Loucy (cell line): ENCODE results near the gene TAF10.

Experiments used
- H2AFZ ChIP-seq: fragments of 200-600 bp; sonication (generic); 2 replicates; pipeline ENCODE4 v1.6.0; 2016; ENCODE audit warnings: antibody characterized with exemption, mild to moderate bottlenecking, low read length, moderate library complexity
- H3F3A ChIP-seq: fragments of 200-600 bp; 2 replicates; pipeline ENCODE4 v1.6.0; 2016; ENCODE audit warnings: antibody characterized with exemption, low read depth, mild to moderate bottlenecking
- H3K27me3 ChIP-seq: fragments of 200-600 bp; sonication (generic); 2 replicates; pipeline ENCODE4 v1.6.1; 2014; ENCODE audit warnings: low read length, mild to moderate bottlenecking; ENCODE audit not compliant: insufficient read depth, poor library complexity, severe bottlenecking
- H3K36me3 ChIP-seq: fragments of 200-600 bp; sonication (generic); 2 replicates; pipeline ENCODE4 v1.6.1; 2016; ENCODE audit warnings: low read length; ENCODE audit not compliant: insufficient read depth
- H3K4me1 ChIP-seq: fragments of 200-600 bp; sonication (generic); 2 replicates; pipeline ENCODE4 v1.5.1; 2014; ENCODE audit warnings: low read length, mild to moderate bottlenecking; ENCODE audit not compliant: insufficient read depth, poor library complexity, severe bottlenecking
- H3K4me2 ChIP-seq: fragments of 200-600 bp; sonication (generic); 2 replicates; pipeline ENCODE4 v1.6.0; 2014; ENCODE audit warnings: antibody characterized with exemption, low read length, low read depth, mild to moderate bottlenecking; ENCODE audit not compliant: poor library complexity, severe bottlenecking
- H3K4me3 ChIP-seq: fragments of 200-600 bp; sonication (generic); 2 replicates; pipeline ENCODE4 v1.5.1; 2014; ENCODE audit warnings: low read length, mild to moderate bottlenecking, mixed read lengths; ENCODE audit not compliant: poor library complexity, severe bottlenecking
- H3K79me2 ChIP-seq: fragments of 200-600 bp; sonication (generic); 2 replicates; pipeline ENCODE4 v1.6.1; 2014; ENCODE audit warnings: low read length; ENCODE audit not compliant: insufficient read depth
- H3K9ac ChIP-seq: fragments of 200-600 bp; sonication (generic); 2 replicates; pipeline ENCODE4 v1.6.0; 2014; ENCODE audit warnings: mild to moderate bottlenecking, low read depth, low read length, moderate library complexity; ENCODE audit not compliant: poor library complexity, severe bottlenecking
- H3K9me2 ChIP-seq: fragments of 200-600 bp; sonication (generic); replicated peaks from 2 replicates; pipeline ENCODE4 v1.6.1; 2016; ENCODE audit warnings: low read depth, low read length, mixed read lengths
- H3K9me3 ChIP-seq: fragments of 200-600 bp; sonication (generic); 2 replicates; pipeline ENCODE4 v1.6.1; 2014; ENCODE audit warnings: mild to moderate bottlenecking, antibody characterized with exemption, low read length, low read depth; ENCODE audit not compliant: insufficient read depth
- H4K20me1 ChIP-seq: fragments of 200-600 bp; sonication (generic); 2 replicates; pipeline ENCODE4 v1.6.0; 2014; ENCODE audit warnings: antibody characterized with exemption, low read length, mild to moderate bottlenecking; ENCODE audit not compliant: insufficient read depth, poor library complexity, severe bottlenecking
- CTCF ChIP-seq: fragments of 200-600 bp; sonication (generic); conservative IDR thresholded peaks from 2 replicates; pipeline ENCODE4 v1.5.1; 2014; ENCODE audit warnings: mild to moderate bottlenecking, antibody characterized with exemption, low read length
- EZH2phosphoT487 ChIP-seq: fragments of 200-600 bp; IDR thresholded peaks from 2 replicates; pipeline ENCODE4 v1.6.1; 2018; ENCODE audit warnings: antibody characterized with exemption, mild to moderate bottlenecking, moderate library complexity, borderline replicate concordance

Gene TAF10

GRCh38 chr11:6606471-6607189, 5.4 kb downstream of the TAF10 start:
- H3F3A ChIP-seq: 0 out of 2 replicates have a peak, but pooled peaks cover 10% of the 10 kb centered on the region
- H3K4me2 ChIP-seq: peak overlapping the region; percentile 85
- H3K9ac ChIP-seq: peak overlapping the region; percentile 97
- H3K79me2 ChIP-seq: peaks cover 98% of the 10 kb centered on the region
- H3K9me2 ChIP-seq: no peaks in the 10 kb centered on the region
- H3K36me3 ChIP-seq: peaks cover 34% of the 10 kb centered on the region; the same call in 1 of the 2 replicates
- no peaks in the 10 kb centered on the region for H3K27me3 ChIP-seq
- peak overlapping the region; percentile 99 for H3K4me3 ChIP-seq
- no peak for TF ChIP-seq EZH2phosphoT487
- no peak for TF ChIP-seq CTCF
- H4K20me1 ChIP-seq: peaks cover 44% of the 10 kb centered on the region
- no peaks in the 10 kb centered on the region for H3K9me3 ChIP-seq
- no peak overlapping the region for H2AFZ ChIP-seq
- H3K4me1 ChIP-seq: peaks cover 56% of the 10 kb centered on the region

GRCh38 chr11:6604790-6605189, 7.2 kb downstream of the TAF10 start:
- Histone ChIP-seq H4K20me1 (peaks cover 47% of the 10 kb centered on the region), H3K4me2 (peak overlapping the region; percentile 85), H3K36me3 (peaks cover 32% of the 10 kb centered on the region; the same call in 1 of the 2 replicates), H3K9ac (peak overlapping the region; percentile 97), H3K4me1 (peaks cover 66% of the 10 kb centered on the region), H3K27me3 (no peaks in the 10 kb centered on the region), H3K4me3 (peak overlapping the region; percentile 99), H3F3A (0 out of 2 replicates have a peak, but pooled peaks cover 10% of the 10 kb centered on the region), H2AFZ (no peak overlapping the region), H3K9me2 (no peaks in the 10 kb centered on the region), H3K79me2 (peaks cover 98% of the 10 kb centered on the region), H3K9me3 (no peaks in the 10 kb centered on the region)
- no peak for TF ChIP-seq EZH2phosphoT487

GRCh38 chr11:6604081-6604626, 7.9 kb downstream of the TAF10 start:
- Histone ChIP-seq H3K27me3 (no peaks in the 10 kb centered on the region), H3K4me2 (peak overlapping the region; percentile 85), H4K20me1 (peaks cover 52% of the 10 kb centered on the region), H3K4me3 (peak overlapping the region; percentile 99), H3K36me3 (peaks cover 32% of the 10 kb centered on the region; the same call in 1 of the 2 replicates), H3K9me2 (no peaks in the 10 kb centered on the region), H2AFZ (peak overlapping the region; percentile 87), H3F3A (0 out of 2 replicates have a peak, but pooled peaks cover 10% of the 10 kb centered on the region), H3K79me2 (peaks cover 98% of the 10 kb centered on the region), H3K9ac (peak overlapping the region; percentile 97), H3K4me1 (peaks cover 72% of the 10 kb centered on the region), H3K9me3 (no peaks in the 10 kb centered on the region)
- TF ChIP-seq EZH2phosphoT487 (no peak), CTCF (peak; percentile 43)
